Astrocyte of the spinal cord (primary cell): ENCODE results near the gene FOXN3.
"Not testable (repeated sequence)": the region's sequence is repeated elsewhere in the genome, so short reads cannot be mapped to it uniquely, and the experiment has no call there.

ENCODE experiments used
- DNase-seq: peaks from one replicate; pipeline ENCODE4 v3.0.0; 2011; ENCODE audit warnings: low read depth, low spot score
- H3K4me3 ChIP-seq: 2 replicates; pipeline ENCODE4 v1.5.1; 2011; ENCODE audit warnings: low read depth, mild to moderate bottlenecking, low read length, moderate library complexity
- in situ Hi-C: cut with HindIII; loops from 2 replicates; pipeline ENCODE4 v1.10.0; 2017; ENCODE audit warnings: low sequenced_read_pairs
- TF ChIP-seq, protein P1 (sequence below): IDR thresholded peaks from 2 replicates; pipeline ENCODE4 v1.5.1; 2012; ENCODE audit warnings: low read depth, mild to moderate bottlenecking, low read length, inconsistent platforms

The FOXN3 gene

DNA sequence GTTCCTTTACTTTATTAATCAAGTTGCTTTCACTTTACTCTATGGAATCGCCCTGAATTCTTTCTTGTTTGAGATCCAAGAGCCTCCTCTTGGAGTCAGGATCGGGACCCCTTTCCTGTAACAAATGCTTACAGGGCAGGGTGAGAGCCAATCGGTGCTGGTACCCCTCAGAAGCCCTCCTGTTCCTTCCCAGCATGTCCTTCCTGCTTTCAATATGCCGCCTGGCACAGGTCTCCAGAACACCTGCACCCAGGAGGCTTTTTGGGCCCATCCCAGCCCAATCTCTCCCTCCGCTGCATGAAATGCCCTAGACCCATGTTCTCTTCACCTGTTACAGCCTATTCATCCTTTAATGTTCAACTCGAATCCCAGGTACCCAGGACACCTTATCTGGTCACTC, 122.2 kb downstream of the FOXN3 start:
- no peak for DNase-seq
- in situ Hi-C loops = no loop called here
- TF ChIP-seq, protein P1, sequence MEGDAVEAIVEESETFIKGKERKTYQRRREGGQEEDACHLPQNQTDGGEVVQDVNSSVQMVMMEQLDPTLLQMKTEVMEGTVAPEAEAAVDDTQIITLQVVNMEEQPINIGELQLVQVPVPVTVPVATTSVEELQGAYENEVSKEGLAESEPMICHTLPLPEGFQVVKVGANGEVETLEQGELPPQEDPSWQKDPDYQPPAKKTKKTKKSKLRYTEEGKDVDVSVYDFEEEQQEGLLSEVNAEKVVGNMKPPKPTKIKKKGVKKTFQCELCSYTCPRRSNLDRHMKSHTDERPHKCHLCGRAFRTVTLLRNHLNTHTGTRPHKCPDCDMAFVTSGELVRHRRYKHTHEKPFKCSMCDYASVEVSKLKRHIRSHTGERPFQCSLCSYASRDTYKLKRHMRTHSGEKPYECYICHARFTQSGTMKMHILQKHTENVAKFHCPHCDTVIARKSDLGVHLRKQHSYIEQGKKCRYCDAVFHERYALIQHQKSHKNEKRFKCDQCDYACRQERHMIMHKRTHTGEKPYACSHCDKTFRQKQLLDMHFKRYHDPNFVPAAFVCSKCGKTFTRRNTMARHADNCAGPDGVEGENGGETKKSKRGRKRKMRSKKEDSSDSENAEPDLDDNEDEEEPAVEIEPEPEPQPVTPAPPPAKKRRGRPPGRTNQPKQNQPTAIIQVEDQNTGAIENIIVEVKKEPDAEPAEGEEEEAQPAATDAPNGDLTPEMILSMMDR = no peak
- H3K4me3 ChIP-seq = no peak overlapping the region

DNA sequence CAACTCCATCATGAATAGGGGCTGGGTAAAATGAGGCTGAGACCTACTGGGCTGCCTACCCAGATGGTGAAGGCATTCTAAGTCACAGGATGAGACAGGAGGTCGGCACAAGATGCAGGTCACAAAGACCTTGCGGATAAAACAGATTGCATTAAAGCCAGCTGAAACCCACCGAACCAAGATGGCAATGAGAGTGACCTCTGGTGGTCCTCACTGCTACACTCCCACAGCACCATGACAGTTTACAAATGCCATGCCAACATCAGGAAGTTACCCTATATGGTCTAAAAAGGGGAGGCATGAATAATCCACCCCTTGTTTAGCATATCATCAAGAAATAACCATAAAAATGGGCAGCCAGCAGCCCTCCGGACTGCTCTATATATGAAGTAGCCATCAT, 122.6 kb downstream of the FOXN3 start:
- H3K4me3 ChIP-seq, DNase-seq, in situ Hi-C loops: not testable (repeated sequence)

DNA sequence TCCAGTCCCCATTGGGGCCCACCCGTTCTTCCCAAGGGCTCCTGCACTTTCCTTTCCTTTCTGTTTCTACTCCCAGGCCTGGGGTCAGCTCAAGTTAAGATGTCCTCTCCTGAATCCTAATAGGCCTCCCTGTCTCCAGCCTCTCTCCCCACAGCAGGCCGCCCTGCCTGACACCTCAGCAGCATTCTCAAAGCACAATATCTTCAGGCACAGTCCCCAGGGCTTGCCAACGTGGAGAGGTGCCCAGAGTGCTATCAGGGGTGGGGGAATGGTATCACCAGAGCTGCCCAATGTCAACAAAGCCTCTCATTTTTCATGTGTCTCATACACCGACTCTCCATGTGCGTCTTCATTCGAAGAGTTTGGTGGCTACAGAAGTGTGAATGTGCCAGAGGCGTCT, 123.0 kb downstream of the FOXN3 start:
- no peak overlapping the region for H3K4me3 ChIP-seq
- no peak for DNase-seq
- TF ChIP-seq, protein P1 = no peak
- in situ Hi-C loops = no loop called here

DNA sequence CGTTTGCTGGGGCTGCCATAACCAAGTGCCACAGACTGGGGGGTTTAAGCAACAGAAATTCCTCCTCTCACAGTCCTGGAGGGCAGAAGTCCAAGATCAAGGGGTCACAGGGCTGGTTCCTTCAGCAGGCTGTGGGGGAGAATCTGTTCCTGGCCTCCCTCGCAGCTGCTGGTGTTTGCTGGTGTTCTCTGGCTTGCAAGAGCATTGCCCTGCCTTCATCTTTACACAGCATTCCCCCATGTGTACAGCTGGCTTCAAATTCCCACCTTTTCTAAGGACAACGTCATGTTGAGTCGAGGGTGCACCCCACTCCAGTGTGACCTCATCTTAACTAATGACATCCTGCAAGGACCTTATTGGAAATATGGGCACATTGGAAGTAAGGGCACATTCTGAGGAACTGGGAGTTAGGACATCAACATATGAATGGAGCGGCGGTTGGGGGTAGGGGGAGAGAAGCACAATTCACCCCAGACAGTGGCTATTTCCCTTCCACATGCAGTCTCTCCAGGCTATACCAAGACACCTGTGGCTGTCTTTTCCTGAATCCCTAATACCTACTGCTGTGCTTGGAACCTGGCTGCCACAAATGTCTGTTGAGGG, 123.6 kb downstream of the FOXN3 start:
- no peak overlapping the region for H3K4me3 ChIP-seq
- DNase-seq = no peak
- in situ Hi-C loops = no loop called here
- TF ChIP-seq, protein P1 = no peak

DNA sequence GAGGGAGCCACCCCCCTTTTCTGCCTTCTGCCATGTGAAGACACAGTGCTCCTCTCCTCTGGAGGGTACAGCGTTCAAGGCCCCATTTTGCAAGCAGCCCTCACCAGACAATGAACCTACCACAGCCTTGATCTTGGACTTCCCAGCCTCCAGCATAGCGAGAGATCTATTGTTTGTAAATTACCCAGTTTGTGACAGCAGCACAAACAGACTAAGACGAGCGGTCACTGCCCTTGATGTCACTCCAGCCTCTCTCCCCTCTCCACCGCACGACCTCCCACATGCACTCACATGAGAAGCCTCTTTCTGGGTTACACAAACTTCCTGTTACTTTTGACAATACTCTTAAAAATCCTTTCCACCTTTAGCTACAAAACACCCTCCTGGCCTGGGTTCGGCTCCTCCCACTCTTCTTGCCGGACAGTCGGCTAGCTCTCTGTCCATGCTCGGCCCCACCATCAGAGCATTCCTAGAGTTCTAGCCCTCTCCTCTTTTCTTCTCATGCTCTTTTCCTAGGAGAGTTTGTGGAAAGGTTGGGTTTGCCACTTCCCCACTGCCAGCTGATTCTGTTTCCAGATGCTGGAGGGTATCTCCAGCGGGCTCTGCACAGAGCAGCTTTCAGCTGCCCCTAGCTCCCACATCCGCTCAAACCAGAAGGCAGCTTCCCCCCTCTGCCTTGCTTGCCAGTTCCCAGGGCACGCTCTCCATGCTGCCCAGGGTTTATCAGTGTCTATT, 124.3 kb downstream of the FOXN3 start:
- TF ChIP-seq, protein P1 = no peak
- no peak for DNase-seq
- in situ Hi-C loops = no loop called here
- no peak overlapping the region for H3K4me3 ChIP-seq

DNA sequence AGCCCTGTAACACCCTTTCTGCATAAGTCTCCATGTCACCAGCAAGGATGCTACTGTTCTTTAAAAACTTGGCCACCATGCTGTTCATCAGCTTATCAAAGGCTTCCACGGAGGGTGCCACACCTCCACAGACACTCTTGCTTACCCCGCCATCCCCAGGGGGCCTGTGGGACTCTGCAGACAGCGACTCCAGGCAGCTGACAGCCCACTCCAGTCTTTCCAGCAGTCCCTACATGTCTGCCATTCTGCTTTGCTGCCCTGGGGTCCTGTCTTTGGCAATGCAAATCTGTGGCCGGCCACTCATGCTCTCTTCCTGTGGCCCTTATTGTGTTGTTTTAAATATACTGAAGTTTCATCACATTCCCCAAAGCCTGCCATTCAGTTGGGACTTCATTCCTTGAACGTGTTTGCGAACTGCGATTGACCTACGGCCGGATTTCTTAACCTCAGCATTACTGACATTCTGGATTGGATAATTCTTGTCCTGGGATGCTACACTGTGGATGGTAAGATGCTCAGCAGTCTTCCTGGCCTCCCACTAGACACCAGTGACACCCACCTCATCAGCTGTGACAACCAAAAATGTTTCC, 125.6 kb downstream of the FOXN3 start:
- in situ Hi-C loops = no loop called here
- TF ChIP-seq, protein P1 = no peak
- H3K4me3 ChIP-seq = no peak overlapping the region
- no peak for DNase-seq

DNA sequence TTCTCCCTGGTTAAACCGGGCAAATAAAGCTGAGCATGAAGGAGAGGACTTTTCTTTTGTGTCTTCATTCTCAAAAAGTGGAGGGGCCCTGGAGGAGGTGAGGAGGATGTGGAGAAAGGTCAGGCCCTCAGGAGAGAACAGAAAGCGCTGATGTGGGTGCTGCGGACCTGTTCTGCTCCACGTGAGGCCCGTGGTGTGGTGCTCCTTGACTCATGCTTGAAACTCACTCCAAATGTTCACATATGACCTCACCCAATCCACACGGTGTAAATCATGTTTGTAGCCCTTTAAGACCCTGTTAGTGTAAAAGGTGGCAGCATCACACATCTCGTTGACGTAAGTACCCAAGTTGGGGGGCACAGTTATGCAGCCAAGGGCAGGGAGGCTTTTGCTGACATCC, 126.2 kb downstream of the FOXN3 start:
- TF ChIP-seq, protein P1 = no peak
- no peak for DNase-seq
- H3K4me3 ChIP-seq = no peak overlapping the region
- in situ Hi-C loops = no loop called here
